DND-41 (cell line): ENCODE results near the gene LGI1.

Source experiments
- ATAC-seq: fragments of 200-7000 bp; cut with Tn5 transposase; 3 replicates; pipeline ENCODE4 v1.9.1; 2021; ENCODE audit warnings: low read depth; ENCODE audit not compliant: insufficient read depth
- DNase-seq: peaks from one replicate; pipeline ENCODE4 v3.0.0-alpha.2; 2020
- H2AFZ ChIP-seq: 2 replicates; pipeline ENCODE4 v1.6.0; 2012; ENCODE audit warnings: low read depth, low read length
- H3K27ac ChIP-seq: 2 replicates; pipeline ENCODE4 v1.5.1; 2012; ENCODE audit warnings: low read length, inconsistent platforms
- H3K27me3 ChIP-seq: fragments of 200-600 bp; sonication (generic); 2 replicates; pipeline ENCODE4 v1.6.0; 2012; ENCODE audit warnings: low read length, mild to moderate bottlenecking, inconsistent platforms; ENCODE audit not compliant: insufficient read depth, poor library complexity
- H3K36me3 ChIP-seq: 2 replicates; pipeline ENCODE4 v1.5.1; 2012; ENCODE audit warnings: low read length, inconsistent platforms; ENCODE audit not compliant: insufficient read depth
- H3K4me1 ChIP-seq: 2 replicates; pipeline ENCODE4 v1.5.1; 2012; ENCODE audit warnings: mild to moderate bottlenecking, low read length; ENCODE audit not compliant: insufficient read depth
- H3K4me2 ChIP-seq: 2 replicates; pipeline ENCODE4 v1.6.0; 2012; ENCODE audit warnings: mild to moderate bottlenecking, moderate library complexity, low read length, inconsistent platforms; ENCODE audit not compliant: insufficient read depth
- H3K4me3 ChIP-seq, 2 experiments: fragments of 200-600 bp in 1 of 2; shearing (Covaris generic) in 1 of 2; 2 replicates each; pipeline ENCODE4 v1.5.1; 2012 to 2016; ENCODE audit warnings: inconsistent platforms in 2 of 2, low read length in 2 of 2, mild to moderate bottlenecking in 2 of 2, low read depth in 1 of 2, moderate library complexity in 1 of 2
- H3K79me2 ChIP-seq: 2 replicates; pipeline ENCODE4 v1.6.0; 2012; ENCODE audit warnings: low read length, inconsistent platforms; ENCODE audit not compliant: insufficient read depth
- H3K9ac ChIP-seq: 2 replicates; pipeline ENCODE4 v1.6.0; 2012; ENCODE audit warnings: low read depth, mild to moderate bottlenecking, inconsistent platforms, low read length, moderate library complexity
- H3K9me3 ChIP-seq: 2 replicates; pipeline ENCODE4 v1.5.1; 2012; ENCODE audit warnings: low read length, moderate library complexity, mild to moderate bottlenecking, inconsistent platforms; ENCODE audit not compliant: insufficient read depth, severe bottlenecking
- H4K20me1 ChIP-seq: 2 replicates; pipeline ENCODE4 v1.6.0; 2012; ENCODE audit warnings: low read length; ENCODE audit not compliant: insufficient read depth
- CTCF ChIP-seq: IDR thresholded peaks from 2 replicates; pipeline ENCODE4 v1.5.1; 2012; ENCODE audit warnings: borderline replicate concordance, low read length, moderate library complexity, mild to moderate bottlenecking; ENCODE audit not compliant: poor library complexity, severe bottlenecking; ENCODE audit errors: extremely low read depth
- EZH2 ChIP-seq: IDR thresholded peaks from 3 replicates; pipeline ENCODE4 v1.6.1; 2012; ENCODE audit warnings: borderline replicate concordance, low read depth, mild to moderate bottlenecking, moderate library complexity, low read length, inconsistent platforms; ENCODE audit not compliant: severe bottlenecking

LGI1 gene

GRCh38 chr10:93818086-93818485, 60.4 kb downstream of the LGI1 start:
- Histone ChIP-seq H2AFZ (no peak overlapping the region), H3K79me2 (no peaks in the 10 kb centered on the region), H3K9me3 (no peaks in the 10 kb centered on the region), H3K4me3 (no peak overlapping the region), H4K20me1 (no peaks in the 10 kb centered on the region), H3K27ac (no peak overlapping the region), H3K9ac (no peak overlapping the region), H3K4me2 (no peak overlapping the region), H3K36me3 (no peaks in the 10 kb centered on the region), H3K27me3 (peaks cover 19% of the 10 kb centered on the region), H3K4me1 (no peaks in the 10 kb centered on the region)
- TF ChIP-seq CTCF, result no peak
- TF ChIP-seq EZH2, result no peak
- no peak for ATAC-seq
- no peak for DNase-seq

DNA sequence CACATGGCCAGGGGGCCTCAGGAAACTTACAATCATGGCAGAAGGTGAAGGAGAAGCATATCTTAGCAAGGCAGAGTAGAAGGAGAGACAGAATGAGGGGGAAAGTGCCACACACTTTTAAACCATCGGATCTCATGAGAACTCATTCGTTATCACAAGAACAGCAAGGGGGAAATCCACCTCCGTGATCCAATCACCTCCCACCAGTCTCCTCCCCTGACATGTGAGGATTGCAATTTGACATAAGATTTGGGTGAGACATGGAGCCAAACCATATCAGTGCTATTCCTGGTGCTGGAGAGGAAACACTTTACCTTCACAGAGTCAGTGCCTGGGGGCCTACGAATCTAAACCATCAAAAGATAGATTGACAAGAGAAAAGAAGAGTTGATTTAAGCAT, 61.8 kb downstream of the LGI1 start:
- H3K27me3 ChIP-seq, result peaks cover 14% of the 10 kb centered on the region
- DNase-seq, result no peak
- no peaks in the 10 kb centered on the region for H3K36me3 ChIP-seq
- no peak overlapping the region for H3K27ac ChIP-seq
- H3K9me3 ChIP-seq, result no peaks in the 10 kb centered on the region
- H2AFZ ChIP-seq, result no peak overlapping the region
- no peaks in the 10 kb centered on the region for H3K79me2 ChIP-seq
- no peak for ATAC-seq
- H3K4me1 ChIP-seq, result no peaks in the 10 kb centered on the region
- H3K4me3 ChIP-seq, result no peak overlapping the region
- no peak for TF ChIP-seq EZH2
- no peak for TF ChIP-seq CTCF
- no peak overlapping the region for H3K4me2 ChIP-seq
- H3K9ac ChIP-seq, result no peak overlapping the region
- H4K20me1 ChIP-seq, result no peaks in the 10 kb centered on the region

DNA sequence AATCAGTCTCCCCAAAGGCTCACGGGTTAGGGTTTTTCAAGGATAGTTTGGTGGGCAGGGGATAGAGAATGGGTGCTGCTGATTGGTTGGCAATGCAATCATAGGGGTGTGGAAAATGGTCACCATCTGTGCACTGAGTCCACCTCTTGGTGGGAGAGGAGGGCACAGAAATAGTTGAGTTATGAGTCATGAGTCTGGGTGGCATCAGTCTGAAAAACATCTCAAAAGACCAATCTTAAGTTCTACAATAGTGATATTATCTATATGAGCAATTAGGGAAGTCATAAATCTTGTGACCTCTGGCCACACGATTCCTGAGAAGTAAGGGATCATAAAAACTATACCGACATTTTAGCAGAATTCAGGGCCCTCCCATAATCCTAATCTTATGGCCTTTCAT, 62.7 kb downstream of the LGI1 start:
- Histone ChIP-seq H3K27me3 (peaks cover 10% of the 10 kb centered on the region), H3K4me1 (no peaks in the 10 kb centered on the region), H3K36me3 (no peaks in the 10 kb centered on the region), H3K79me2 (no peaks in the 10 kb centered on the region), H2AFZ (no peak overlapping the region), H3K4me3 (no peak overlapping the region), H3K4me2 (no peak overlapping the region), H3K9ac (no peak overlapping the region), H4K20me1 (no peaks in the 10 kb centered on the region), H3K9me3 (no peaks in the 10 kb centered on the region), H3K27ac (no peak overlapping the region)
- DNase-seq (no peak), ATAC-seq (no peak)
- TF ChIP-seq EZH2 (no peak), CTCF (no peak)
